Ectodermal cell (in vitro differentiated cells): Measurements from ENCODE around the gene CDH4.

Source experiments
- H3K27ac ChIP-seq: 2 replicates; pipeline ENCODE4 v1.7.0; 2013; ENCODE audit warnings: mild to moderate bottlenecking, low read depth, low read length; ENCODE audit not compliant: insufficient read depth, poor library complexity, severe bottlenecking
- H3K27me3 ChIP-seq: 2 replicates; pipeline ENCODE4 v1.7.0; 2013; ENCODE audit warnings: mild to moderate bottlenecking, low read length; ENCODE audit not compliant: insufficient read depth, control insufficient read depth, poor library complexity, severe bottlenecking
- H3K36me3 ChIP-seq: one replicate; pipeline ENCODE4 v1.7.0; 2013; ENCODE audit warnings: low read length; ENCODE audit not compliant: control insufficient read depth, insufficient read depth
- H3K4me1 ChIP-seq: one replicate; pipeline ENCODE4 v1.7.0; 2013; ENCODE audit warnings: low read length; ENCODE audit not compliant: control insufficient read depth, insufficient read depth
- H3K4me3 ChIP-seq: 2 replicates; pipeline ENCODE4 v1.7.0; 2013; ENCODE audit warnings: low read depth, low read length, control low read depth; ENCODE audit not compliant: insufficient read depth
- H3K9me3 ChIP-seq: 2 replicates; pipeline ENCODE4 v1.7.0; 2013; ENCODE audit warnings: mild to moderate bottlenecking, low read length, moderate library complexity; ENCODE audit not compliant: control insufficient read depth
- WGBS, 2 experiments: methylation state at CpG; one replicate each; pipeline ENCODE4 v1.1.7; 2013; ENCODE audit warnings: missing lambda C conversion rate in 2 of 2; 5-methylcytosine and 5-hydroxymethylcytosine counted together

The CDH4 gene

GRCh38 chr20:61846741-61847419, 594.8 kb downstream of the CDH4 start:
- no peak overlapping the region for H3K4me3 ChIP-seq
- 92 to 95% methylated on average over 11 of the region's 11 CpGs for WGBS, 2 experiments
- no peak overlapping the region for H3K27ac ChIP-seq
- H3K9me3 ChIP-seq, result no peaks in the 10 kb centered on the region
- no peaks in the 10 kb centered on the region for H3K27me3 ChIP-seq
- peaks cover 13% of the 10 kb centered on the region for H3K4me1 ChIP-seq
- H3K36me3 ChIP-seq, result no peaks in the 10 kb centered on the region

GRCh38 chr20:61847420-61847748, 595.3 kb downstream of the CDH4 start:
- no peak overlapping the region for H3K27ac ChIP-seq
- no peaks in the 10 kb centered on the region for H3K36me3 ChIP-seq
- H3K9me3 ChIP-seq, result no peaks in the 10 kb centered on the region
- 96 to 97% methylated on average over 10 of the region's 10 CpGs for WGBS, 2 experiments
- H3K27me3 ChIP-seq, result no peaks in the 10 kb centered on the region
- H3K4me3 ChIP-seq, result no peak overlapping the region
- peaks cover 13% of the 10 kb centered on the region for H3K4me1 ChIP-seq

- no peak overlapping the region for H3K4me3 ChIP-seq
- 93 to 95% methylated on average over 7 of the region's 7 CpGs for WGBS, 2 experiments
Observed at GRCh38 chr20:61847986-61848385, 595.9 kb downstream of the CDH4 start.

GRCh38 chr20:61848851-61849250, 596.8 kb downstream of the CDH4 start:
- Histone ChIP-seq H3K27me3 (no peaks in the 10 kb centered on the region), H3K9me3 (no peaks in the 10 kb centered on the region), H3K4me3 (no peak overlapping the region), H3K27ac (no peak overlapping the region), H3K36me3 (no peaks in the 10 kb centered on the region), H3K4me1 (peaks cover 13% of the 10 kb centered on the region)
- 86 to 91% methylated on average over 4 of the region's 4 CpGs for WGBS, 2 experiments

More at GRCh38 chr20:61847986-61848385, 595.9 kb downstream of the CDH4 start:
- no peaks in the 10 kb centered on the region for H3K9me3 ChIP-seq
- no peak overlapping the region for H3K27ac ChIP-seq
- peaks cover 13% of the 10 kb centered on the region for H3K4me1 ChIP-seq
- no peaks in the 10 kb centered on the region for H3K36me3 ChIP-seq
- no peaks in the 10 kb centered on the region for H3K27me3 ChIP-seq

GRCh38 chr20:61849376-61849775, 597.3 kb downstream of the CDH4 start:
- Histone ChIP-seq H3K4me1 (peaks cover 13% of the 10 kb centered on the region), H3K36me3 (no peaks in the 10 kb centered on the region), H3K27me3 (no peaks in the 10 kb centered on the region), H3K4me3 (no peak overlapping the region), H3K27ac (no peak overlapping the region), H3K9me3 (no peaks in the 10 kb centered on the region)
- 92 to 95% methylated on average over 11 of the region's 11 CpGs for WGBS, 2 experiments

- WGBS, 2 experiments, result 85 to 87% methylated on average over 12 of the region's 12 CpGs
- Histone ChIP-seq H3K9me3 (no peaks in the 10 kb centered on the region), H3K4me3 (no peak overlapping the region), H3K4me1 (peaks cover 9% of the 10 kb centered on the region), H3K27ac (no peak overlapping the region), H3K27me3 (no peaks in the 10 kb centered on the region), H3K36me3 (no peaks in the 10 kb centered on the region)
Observed at GRCh38 chr20:61849822-61850221, 597.8 kb downstream of the CDH4 start.

GRCh38 chr20:61850457-61850856, 598.4 kb downstream of the CDH4 start:
- no peaks in the 10 kb centered on the region for H3K27me3 ChIP-seq
- H3K9me3 ChIP-seq, result no peaks in the 10 kb centered on the region
- H3K27ac ChIP-seq, result no peak overlapping the region
- H3K4me1 ChIP-seq, result peaks cover 2% of the 10 kb centered on the region
- H3K36me3 ChIP-seq, result no peaks in the 10 kb centered on the region
- 87 to 89% methylated on average over 14 of the region's 14 CpGs for WGBS, 2 experiments
- H3K4me3 ChIP-seq, result no peak overlapping the region

- WGBS, 2 experiments, result 93% methylated on average over 32 of the region's 32 CpGs
- no peaks in the 10 kb centered on the region for H3K36me3 ChIP-seq
- no peaks in the 10 kb centered on the region for H3K27me3 ChIP-seq
- no peaks in the 10 kb centered on the region for H3K9me3 ChIP-seq
- no peak overlapping the region for H3K4me3 ChIP-seq
- no peaks in the 10 kb centered on the region for H3K4me1 ChIP-seq
- H3K27ac ChIP-seq, result no peak overlapping the region
Observed at GRCh38 chr20:61850926-61851900, 599.2 kb downstream of the CDH4 start.

GRCh38 chr20:61852268-61853072, 600.4 kb downstream of the CDH4 start:
- Histone ChIP-seq H3K36me3 (no peaks in the 10 kb centered on the region), H3K4me3 (no peak overlapping the region), H3K27ac (no peak overlapping the region), H3K9me3 (no peaks in the 10 kb centered on the region), H3K4me1 (no peaks in the 10 kb centered on the region), H3K27me3 (no peaks in the 10 kb centered on the region)
- WGBS, 2 experiments, result 94% methylated on average over 29 of the region's 29 CpGs
